HepG2 (cell line): ENCODE measurements around the gene DENND2A. TPM values are rescaled to one million over a fixed set of nuclear protein-coding genes. Genes with fewer than 3 reads are reported as not detected.

Experiments
- GATAD2A ChIP-seq: IDR thresholded peaks from 2 replicates; pipeline ENCODE4 v1.6.1; 2016
- JARID2 ChIP-seq: sonication (generic); formaldehyde crosslinking; IDR thresholded peaks from 2 replicates; pipeline ENCODE4 v1.8.1; 2023; ENCODE audit warnings: missing genetic modification reagents, inconsistent platforms; ENCODE audit not compliant: insufficient replicate concordance
- NFYC ChIP-seq: IDR thresholded peaks from 2 replicates; pipeline ENCODE4 v1.6.1; 2016; ENCODE audit warnings: missing genetic modification reagents, missing compliant biosample characterization
- PTBP1 ChIP-seq: fragments of 200-400 bp; formaldehyde crosslinking; IDR thresholded peaks from 2 replicates; pipeline ENCODE4 v1.6.1; 2018; ENCODE audit warnings: low read length, low read depth; ENCODE audit not compliant: poor library complexity, severe bottlenecking
- ZNF777 ChIP-seq: sonication (generic); formaldehyde crosslinking; IDR thresholded peaks from 2 replicates; pipeline ENCODE4 v1.4.0; 2020; ENCODE audit warnings: missing genetic modification reagents
- polyA plus RNA-seq, 8 experiments: library from polyadenylated mRNA; depleted of rRNA in 3 of 8; stranded (reverse) in 7 of 8; unstranded in 1 of 8; fragments of >200 nt; fragmentation: Illumina TruSeq in 4 of 8; extraction: Trizol in 4 of 8; gene quantifications; 2 replicates each; pipeline versions ENCODE4 v1.2.1 to v1.2.3, GENCODE V29; 2011 to 2016; ENCODE audit warnings: low read depth in 4 of 8, missing spikeins in 1 of 8, mixed read lengths in 1 of 8; ENCODE audit not compliant: insufficient read depth in 1 of 8
- total RNA-seq, 5 experiments: library from RNA; depleted of rRNA; stranded (reverse); fragments of >200 nt; fragmentation: Illumina TruSeq; extraction: Trizol; gene quantifications; 2 replicates each; pipeline ENCODE4 v1.2.3, GENCODE V29; 2016; ENCODE audit warnings: low read depth in 1 of 5
- TF ChIP-seq, protein P1 (sequence below): sonication (generic); formaldehyde crosslinking; IDR thresholded peaks from 2 replicates; pipeline ENCODE4 v1.4.0; 2020; ENCODE audit warnings: missing genetic modification reagents, borderline replicate concordance
- TF ChIP-seq, protein P2 (sequence below): sonication (generic); formaldehyde crosslinking; IDR thresholded peaks from 2 replicates; pipeline ENCODE4 v1.5.0; 2020; ENCODE audit warnings: missing genetic modification reagents
- TF ChIP-seq, protein P3 (sequence below): sonication (generic); formaldehyde crosslinking; IDR thresholded peaks from 2 replicates; pipeline ENCODE4 v1.4.0; 2020; ENCODE audit warnings: missing genetic modification reagents, borderline replicate concordance
- TF ChIP-seq, protein P4 (sequence below): IDR thresholded peaks from 2 replicates; pipeline ENCODE4 v1.6.1; 2018; ENCODE audit warnings: missing genetic modification reagents

DENND2A gene
- total and polyA plus RNA-seq, 2 of the 13 experiments (the other 11 are each of a cell fraction or from before 2014, with no cell fraction given), result not detected

DNA sequence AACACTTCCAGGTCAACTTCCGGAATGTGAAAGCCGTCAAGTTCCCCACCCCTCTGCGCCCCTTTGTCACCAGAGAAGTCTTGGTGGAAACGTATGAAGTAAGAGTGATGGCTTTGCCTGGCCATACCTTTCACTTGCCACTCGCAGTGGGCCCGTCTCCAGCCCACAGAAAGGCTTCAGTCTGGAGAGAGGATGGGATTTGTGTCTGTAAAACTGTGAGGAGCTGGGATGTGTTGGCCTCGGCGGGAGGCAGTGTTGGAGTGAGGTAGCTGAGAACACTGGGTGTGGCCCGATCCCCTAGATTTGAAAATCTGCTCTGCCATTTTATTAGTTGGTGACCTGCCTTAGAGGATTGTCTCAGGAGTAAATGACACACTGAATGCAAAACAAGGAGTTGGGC, 38.6 kb upstream of the DENND2A start (continued):
- TF ChIP-seq, protein P1, sequence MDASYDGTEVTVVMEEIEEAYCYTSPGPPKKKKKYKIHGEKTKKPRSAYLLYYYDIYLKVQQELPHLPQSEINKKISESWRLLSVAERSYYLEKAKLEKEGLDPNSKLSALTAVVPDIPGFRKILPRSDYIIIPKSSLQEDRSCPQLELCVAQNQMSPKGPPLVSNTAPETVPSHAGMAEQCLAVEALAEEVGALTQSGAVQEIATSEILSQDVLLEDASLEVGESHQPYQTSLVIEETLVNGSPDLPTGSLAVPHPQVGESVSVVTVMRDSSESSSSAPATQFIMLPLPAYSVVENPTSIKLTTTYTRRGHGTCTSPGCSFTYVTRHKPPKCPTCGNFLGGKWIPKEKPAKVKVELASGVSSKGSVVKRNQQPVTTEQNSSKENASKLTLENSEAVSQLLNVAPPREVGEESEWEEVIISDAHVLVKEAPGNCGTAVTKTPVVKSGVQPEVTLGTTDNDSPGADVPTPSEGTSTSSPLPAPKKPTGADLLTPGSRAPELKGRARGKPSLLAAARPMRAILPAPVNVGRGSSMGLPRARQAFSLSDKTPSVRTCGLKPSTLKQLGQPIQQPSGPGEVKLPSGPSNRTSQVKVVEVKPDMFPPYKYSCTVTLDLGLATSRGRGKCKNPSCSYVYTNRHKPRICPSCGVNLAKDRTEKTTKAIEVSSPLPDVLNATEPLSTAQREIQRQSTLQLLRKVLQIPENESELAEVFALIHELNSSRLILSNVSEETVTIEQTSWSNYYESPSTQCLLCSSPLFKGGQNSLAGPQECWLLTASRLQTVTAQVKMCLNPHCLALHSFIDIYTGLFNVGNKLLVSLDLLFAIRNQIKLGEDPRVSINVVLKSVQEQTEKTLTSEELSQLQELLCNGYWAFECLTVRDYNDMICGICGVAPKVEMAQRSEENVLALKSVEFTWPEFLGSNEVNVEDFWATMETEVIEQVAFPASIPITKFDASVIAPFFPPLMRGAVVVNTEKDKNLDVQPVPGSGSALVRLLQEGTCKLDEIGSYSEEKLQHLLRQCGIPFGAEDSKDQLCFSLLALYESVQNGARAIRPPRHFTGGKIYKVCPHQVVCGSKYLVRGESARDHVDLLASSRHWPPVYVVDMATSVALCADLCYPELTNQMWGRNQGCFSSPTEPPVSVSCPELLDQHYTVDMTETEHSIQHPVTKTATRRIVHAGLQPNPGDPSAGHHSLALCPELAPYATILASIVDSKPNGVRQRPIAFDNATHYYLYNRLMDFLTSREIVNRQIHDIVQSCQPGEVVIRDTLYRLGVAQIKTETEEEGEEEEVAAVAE (CRISPR knock-in tag), result no peak
- TF ChIP-seq NFYC (CRISPR knock-in tag) (no peak), ZNF777 (no peak), GATAD2A (CRISPR knock-in tag) (no peak), JARID2 (CRISPR knock-in tag) (no peak), PTBP1 (no peak)
- TF ChIP-seq, protein P2, sequence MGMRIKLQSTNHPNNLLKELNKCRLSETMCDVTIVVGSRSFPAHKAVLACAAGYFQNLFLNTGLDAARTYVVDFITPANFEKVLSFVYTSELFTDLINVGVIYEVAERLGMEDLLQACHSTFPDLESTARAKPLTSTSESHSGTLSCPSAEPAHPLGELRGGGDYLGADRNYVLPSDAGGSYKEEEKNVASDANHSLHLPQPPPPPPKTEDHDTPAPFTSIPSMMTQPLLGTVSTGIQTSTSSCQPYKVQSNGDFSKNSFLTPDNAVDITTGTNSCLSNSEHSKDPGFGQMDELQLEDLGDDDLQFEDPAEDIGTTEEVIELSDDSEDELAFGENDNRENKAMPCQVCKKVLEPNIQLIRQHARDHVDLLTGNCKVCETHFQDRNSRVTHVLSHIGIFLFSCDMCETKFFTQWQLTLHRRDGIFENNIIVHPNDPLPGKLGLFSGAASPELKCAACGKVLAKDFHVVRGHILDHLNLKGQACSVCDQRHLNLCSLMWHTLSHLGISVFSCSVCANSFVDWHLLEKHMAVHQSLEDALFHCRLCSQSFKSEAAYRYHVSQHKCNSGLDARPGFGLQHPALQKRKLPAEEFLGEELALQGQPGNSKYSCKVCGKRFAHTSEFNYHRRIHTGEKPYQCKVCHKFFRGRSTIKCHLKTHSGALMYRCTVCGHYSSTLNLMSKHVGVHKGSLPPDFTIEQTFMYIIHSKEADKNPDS (CRISPR knock-in tag), result no peak
- TF ChIP-seq, protein P3, sequence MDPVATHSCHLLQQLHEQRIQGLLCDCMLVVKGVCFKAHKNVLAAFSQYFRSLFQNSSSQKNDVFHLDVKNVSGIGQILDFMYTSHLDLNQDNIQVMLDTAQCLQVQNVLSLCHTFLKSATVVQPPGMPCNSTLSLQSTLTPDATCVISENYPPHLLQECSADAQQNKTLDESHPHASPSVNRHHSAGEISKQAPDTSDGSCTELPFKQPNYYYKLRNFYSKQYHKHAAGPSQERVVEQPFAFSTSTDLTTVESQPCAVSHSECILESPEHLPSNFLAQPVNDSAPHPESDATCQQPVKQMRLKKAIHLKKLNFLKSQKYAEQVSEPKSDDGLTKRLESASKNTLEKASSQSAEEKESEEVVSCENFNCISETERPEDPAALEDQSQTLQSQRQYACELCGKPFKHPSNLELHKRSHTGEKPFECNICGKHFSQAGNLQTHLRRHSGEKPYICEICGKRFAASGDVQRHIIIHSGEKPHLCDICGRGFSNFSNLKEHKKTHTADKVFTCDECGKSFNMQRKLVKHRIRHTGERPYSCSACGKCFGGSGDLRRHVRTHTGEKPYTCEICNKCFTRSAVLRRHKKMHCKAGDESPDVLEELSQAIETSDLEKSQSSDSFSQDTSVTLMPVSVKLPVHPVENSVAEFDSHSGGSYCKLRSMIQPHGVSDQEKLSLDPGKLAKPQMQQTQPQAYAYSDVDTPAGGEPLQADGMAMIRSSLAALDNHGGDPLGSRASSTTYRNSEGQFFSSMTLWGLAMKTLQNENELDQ (CRISPR knock-in tag), result no peak
- TF ChIP-seq, protein P4, sequence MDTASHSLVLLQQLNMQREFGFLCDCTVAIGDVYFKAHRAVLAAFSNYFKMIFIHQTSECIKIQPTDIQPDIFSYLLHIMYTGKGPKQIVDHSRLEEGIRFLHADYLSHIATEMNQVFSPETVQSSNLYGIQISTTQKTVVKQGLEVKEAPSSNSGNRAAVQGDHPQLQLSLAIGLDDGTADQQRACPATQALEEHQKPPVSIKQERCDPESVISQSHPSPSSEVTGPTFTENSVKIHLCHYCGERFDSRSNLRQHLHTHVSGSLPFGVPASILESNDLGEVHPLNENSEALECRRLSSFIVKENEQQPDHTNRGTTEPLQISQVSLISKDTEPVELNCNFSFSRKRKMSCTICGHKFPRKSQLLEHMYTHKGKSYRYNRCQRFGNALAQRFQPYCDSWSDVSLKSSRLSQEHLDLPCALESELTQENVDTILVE (CRISPR knock-in tag), result no peak
